Suprapubic skin (tissue), 3 donors: ENCODE measurements around the gene PPP4R2.

Experiments
- CTCF ChIP-seq, 2 donors: fragments of 200-600 bp in 1 of 2; fragments of 450-650 bp in 1 of 2; sonication (generic) in 1 of 2; IDR thresholded peaks; one replicate each; pipeline ENCODE4 v1.5.1; 2016 to 2019; ENCODE audit warnings: antibody characterized with exemption in 2 of 2, mild to moderate bottlenecking in 1 of 2, moderate library complexity in 1 of 2
- EP300 ChIP-seq: sonication (generic); formaldehyde crosslinking; IDR thresholded peaks from one replicate; pipeline ENCODE4 v1.6.1; 2017; ENCODE audit warnings: antibody characterized with exemption
- POLR2A ChIP-seq, 2 donors: fragments of 450-650 bp; IDR thresholded peaks; one replicate each; pipeline ENCODE4 v1.6.1; 2017; ENCODE audit warnings: antibody characterized with exemption in 2 of 2, mild to moderate bottlenecking in 2 of 2, moderate library complexity in 2 of 2

GRCh38 chr3:72973031-72973723, 23.4 kb upstream of the PPP4R2 start:
- TF ChIP-seq EP300 (no peak), CTCF (IDR thresholded peaks at IDR 0.05) (no peak), POLR2A (IDR thresholded peaks at IDR 0.05) (no peak)
